ENCODE data around the gene PRSS22. TPM values are rescaled to one million over a fixed set of nuclear protein-coding genes. Genes with fewer than 3 reads are reported as not detected.
"Not testable (repeated sequence)": the region's sequence is repeated elsewhere in the genome, so short reads cannot be mapped to it uniquely, and the experiment has no call there.

The PRSS22 gene
- total RNA-seq (1 to 10 TPM in 4 of 7 donors, under 1 TPM in 1, not detected in 2; 0.60 to 7.2 (median 1.3) TPM), polyA plus RNA-seq (under 1 TPM in 1 of 2 donors, not detected in 1; 0.10 TPM)
- long read RNA-seq, donor 1: 0 reads
- long read RNA-seq, donor 2: 0 reads
- long read RNA-seq, donor 3, partial matches to known transcripts: 0 of 1 reads
- long read RNA-seq, donor 3, other reads (novel, unspliced or antisense): 1 of 1 reads

DNA sequence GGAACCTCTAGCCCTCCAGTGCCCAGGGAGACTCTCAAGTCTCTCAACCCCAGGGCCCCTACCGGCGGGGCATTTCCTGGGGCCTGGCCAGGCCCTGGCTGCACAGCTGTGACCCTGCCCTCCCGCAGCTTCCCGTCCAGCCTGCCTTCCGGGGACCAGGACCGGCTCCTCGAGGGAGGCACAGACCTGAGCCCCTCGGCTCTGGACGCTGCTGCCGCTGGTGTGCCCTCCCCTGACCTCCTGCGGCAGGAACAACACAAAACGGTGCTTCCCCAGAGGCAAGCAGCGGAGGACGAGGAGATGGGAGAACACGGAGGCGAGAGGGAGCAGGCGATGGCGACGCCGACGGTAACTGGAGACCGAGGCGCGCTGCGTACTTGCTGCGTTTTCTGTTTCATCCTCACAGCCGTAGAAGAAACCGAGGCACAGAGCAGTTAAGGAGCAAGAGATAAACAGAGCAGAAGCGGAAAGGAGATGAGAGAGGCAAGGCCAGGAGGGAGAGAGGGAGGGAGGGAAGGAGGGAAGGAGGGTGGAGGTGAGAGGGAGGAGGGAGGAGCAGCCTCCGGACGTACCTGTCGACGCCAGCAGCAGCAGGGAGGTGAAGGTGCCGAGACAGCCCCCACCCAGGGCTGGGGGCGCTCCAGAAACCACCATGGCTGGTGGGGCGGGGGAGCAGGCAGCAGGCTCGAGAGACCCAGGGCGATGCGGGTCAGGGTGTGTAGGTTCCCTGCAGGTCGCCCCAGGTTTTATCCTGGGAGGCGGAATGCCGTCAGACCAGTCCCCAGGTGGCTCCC is at the start of gene PRSS22:
Gene PRSS22, minus strand, starts transcription at position 720 of the 794 bp plus-strand sequence. Its CDS starts 66 bp downstream, at position 654.
- Histone ChIP-seq H3K4me3 (no peak within 1 kb of the TSS), H3K36me3 (no peaks in the 10 kb centered on the region), H3K27ac (no peak within 1 kb of the TSS), H3K9me3 (peaks cover 0 to 4% of the 10 kb centered on the region in 2 donors), H3K4me1 (ENCODE audit: insufficient read depth) (no peaks in the 10 kb centered on the region), H3K27me3 (no peaks in the 10 kb centered on the region)
- TF ChIP-seq POLR2A (IDR thresholded peaks at IDR 0.05): no peak
- no peak for TF ChIP-seq EP300 (IDR thresholded peaks at IDR 0.05)
- TF ChIP-seq, protein P1, sequence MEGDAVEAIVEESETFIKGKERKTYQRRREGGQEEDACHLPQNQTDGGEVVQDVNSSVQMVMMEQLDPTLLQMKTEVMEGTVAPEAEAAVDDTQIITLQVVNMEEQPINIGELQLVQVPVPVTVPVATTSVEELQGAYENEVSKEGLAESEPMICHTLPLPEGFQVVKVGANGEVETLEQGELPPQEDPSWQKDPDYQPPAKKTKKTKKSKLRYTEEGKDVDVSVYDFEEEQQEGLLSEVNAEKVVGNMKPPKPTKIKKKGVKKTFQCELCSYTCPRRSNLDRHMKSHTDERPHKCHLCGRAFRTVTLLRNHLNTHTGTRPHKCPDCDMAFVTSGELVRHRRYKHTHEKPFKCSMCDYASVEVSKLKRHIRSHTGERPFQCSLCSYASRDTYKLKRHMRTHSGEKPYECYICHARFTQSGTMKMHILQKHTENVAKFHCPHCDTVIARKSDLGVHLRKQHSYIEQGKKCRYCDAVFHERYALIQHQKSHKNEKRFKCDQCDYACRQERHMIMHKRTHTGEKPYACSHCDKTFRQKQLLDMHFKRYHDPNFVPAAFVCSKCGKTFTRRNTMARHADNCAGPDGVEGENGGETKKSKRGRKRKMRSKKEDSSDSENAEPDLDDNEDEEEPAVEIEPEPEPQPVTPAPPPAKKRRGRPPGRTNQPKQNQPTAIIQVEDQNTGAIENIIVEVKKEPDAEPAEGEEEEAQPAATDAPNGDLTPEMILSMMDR (IDR thresholded peaks at IDR 0.05): no peak
- DNase-seq: no peak
- intact Hi-C loops (cut with DNase I): no loop called here
- 4% methylated on average over 41 to 42 of the region's 42 CpGs for WGBS, 3 donors

DNA sequence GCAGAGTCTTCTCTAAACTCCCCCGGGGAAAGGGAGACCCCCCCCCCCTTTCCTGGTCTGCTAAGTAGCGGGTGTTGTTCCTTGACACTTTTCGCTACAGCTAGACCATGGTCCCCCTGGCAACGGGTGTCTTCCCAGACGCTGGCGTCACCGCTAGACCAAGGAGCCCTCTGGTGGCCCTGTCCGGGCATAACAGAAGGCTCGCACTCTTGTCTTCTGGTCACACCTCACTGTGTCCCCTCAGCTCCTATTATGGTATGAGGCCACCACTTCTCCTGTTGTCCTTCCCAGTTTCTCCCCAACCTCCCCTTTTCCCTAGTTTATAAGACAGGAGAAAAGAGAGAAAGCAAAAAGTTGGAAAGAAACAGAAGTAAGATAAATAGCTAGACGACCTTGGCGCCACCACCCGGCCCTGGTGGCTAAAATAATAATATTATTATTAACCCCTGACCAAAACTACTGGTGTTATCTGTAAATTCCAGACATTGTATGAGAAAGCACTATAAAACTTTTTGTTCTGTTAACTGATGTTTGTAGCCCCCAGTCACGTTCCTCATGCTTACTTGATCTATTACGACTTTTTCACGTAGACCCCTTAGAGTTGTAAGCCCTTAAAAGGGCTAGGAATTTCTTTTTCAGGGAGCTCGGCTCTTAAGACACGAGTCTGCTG is 49.2 kb upstream of the PRSS22 start:
- H3K36me3 ChIP-seq; H3K27me3 ChIP-seq; H3K9me3 ChIP-seq; intact Hi-C loops (cut with DNase I); H3K4me3 ChIP-seq; H3K4me1 ChIP-seq (ENCODE audit: insufficient read depth): not testable (repeated sequence)
- DNase-seq: peak; percentile 58 to 71 (median 65)
- WGBS, 3 donors: 1 to 7% (median 3%) methylated on average over 16 to 17 of the region's 17 CpGs
- TF ChIP-seq, protein P1 (IDR thresholded peaks at IDR 0.05): peak in 2 of 3 donors; percentile 83 to 84
- H3K27ac ChIP-seq: peak overlapping the region; percentile 26 to 71

GRCh38 chr16:2905988-2906387 is 48.0 kb upstream of the PRSS22 start:
- H3K27me3 ChIP-seq: no peaks in the 10 kb centered on the region
- 6 to 14% (median 6%) methylated on average over 12 of the region's 12 CpGs for WGBS, 3 donors
- TF ChIP-seq POLR2A (IDR thresholded peaks at IDR 0.05) (no peak), EP300 (IDR thresholded peaks at IDR 0.05) (no peak)
- TF ChIP-seq, protein P1 (IDR thresholded peaks at IDR 0.05): no peak
- H3K4me3 ChIP-seq: no peak overlapping the region
- peak in 1 of 5 donors; percentile 40 for DNase-seq
- H3K9me3 ChIP-seq: no peaks in the 10 kb centered on the region
- H3K4me1 ChIP-seq (ENCODE audit: insufficient read depth): no peaks in the 10 kb centered on the region
- H3K27ac ChIP-seq: peak overlapping the region; percentile 39 to 71
- H3K36me3 ChIP-seq: no peaks in the 10 kb centered on the region
- intact Hi-C loops (cut with DNase I): no loop called here

DNA sequence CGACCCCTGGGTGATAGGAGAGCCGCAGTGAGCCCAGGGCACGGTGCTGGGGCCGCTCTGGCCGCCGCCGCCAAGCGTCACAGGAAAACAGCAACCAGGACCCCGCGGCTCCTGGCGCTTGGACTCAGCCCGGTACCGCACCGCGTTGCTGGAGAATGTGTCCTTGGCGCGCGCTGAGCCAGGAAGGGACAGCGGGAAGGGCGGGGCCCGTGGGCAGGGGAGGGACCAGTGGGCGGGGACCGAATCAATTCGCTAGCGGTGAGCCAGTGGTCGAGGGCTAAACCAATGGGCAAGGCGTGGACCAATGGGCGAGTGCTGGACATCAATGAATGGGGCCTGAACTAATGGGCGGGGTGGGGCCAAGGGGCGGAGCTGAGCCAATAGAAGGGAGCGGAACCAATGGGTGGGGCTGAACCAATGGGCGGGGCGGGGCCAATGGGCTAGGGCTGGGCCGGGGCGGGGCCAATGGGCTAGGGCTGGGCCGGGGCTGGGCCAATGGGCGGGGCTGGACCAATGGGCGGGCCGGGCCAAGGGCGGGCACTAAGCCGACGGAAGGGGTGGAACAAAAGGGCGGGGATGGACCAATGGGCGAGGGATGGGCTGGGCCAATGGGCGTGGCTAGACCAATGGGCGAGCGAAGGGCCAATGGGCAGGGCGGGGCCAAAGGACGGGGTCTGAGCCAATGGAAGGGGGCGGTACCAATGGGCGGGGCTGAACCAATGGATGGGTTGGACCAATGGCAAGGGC is 47.4 kb upstream of the PRSS22 start:
- peak overlapping the region; percentile 77 for H3K4me3 ChIP-seq
- peak; percentile 99 to 100 (median 100) for DNase-seq
- WGBS, 3 donors: 1% methylated on average over 43 to 50 of the region's 51 CpGs
- no peaks in the 10 kb centered on the region for H3K36me3 ChIP-seq
- H3K9me3 ChIP-seq: no peaks in the 10 kb centered on the region
- TF ChIP-seq POLR2A (IDR thresholded peaks at IDR 0.05) (peak; percentile 85), EP300 (IDR thresholded peaks at IDR 0.05) (no peak)
- TF ChIP-seq, protein P1 (IDR thresholded peaks at IDR 0.05): peak in 1 of 3 donors; percentile 37
- H3K27me3 ChIP-seq: no peaks in the 10 kb centered on the region
- H3K27ac ChIP-seq: peak overlapping the region; percentile 64 to 90
- H3K4me1 ChIP-seq (ENCODE audit: insufficient read depth): no peaks in the 10 kb centered on the region
- intact Hi-C loops (cut with DNase I): no loop called here
